Transverse colon (tissue), 4 donors: ENCODE data around the gene GPR78. TPM values are rescaled to one million over a fixed set of nuclear protein-coding genes. Genes with fewer than 3 reads are reported as not detected.

ENCODE experiments used
- DNase-seq: peaks from one replicate; pipeline ENCODE4 v3.0.0-alpha.2; 2019
- H3K27ac ChIP-seq, 4 donors: fragments of 200-600 bp; sonication (generic); 2 replicates each; pipeline ENCODE4 v1.5.1; 2016 to 2018; ENCODE audit warnings: inconsistent platforms in 4 of 4
- H3K27me3 ChIP-seq: fragments of 200-600 bp; sonication (generic); 2 replicates; pipeline ENCODE4 v1.5.1; 2017; ENCODE audit warnings: inconsistent platforms
- H3K36me3 ChIP-seq, 4 donors: fragments of 200-600 bp; sonication (generic); 2 replicates each; pipeline ENCODE4 v1.5.1; 2017 to 2019; ENCODE audit warnings: inconsistent platforms in 4 of 4
- H3K4me1 ChIP-seq, 4 donors: fragments of 200-600 bp; sonication (generic); 2 replicates each; pipeline ENCODE4 v1.5.1; 2017 to 2020; ENCODE audit warnings: inconsistent platforms in 4 of 4
- H3K4me3 ChIP-seq, 4 donors: fragments of 200-600 bp; sonication (generic); 1 replicate in 1 of 4; 2 replicates in 3 of 4; pipeline versions ENCODE4 v1.5.1 to v1.6.1; 2017 to 2019; ENCODE audit warnings: inconsistent platforms in 4 of 4
- H3K9me3 ChIP-seq, 2 donors: fragments of 200-600 bp; sonication (generic); 2 replicates each; pipeline ENCODE4 v1.5.1; 2017 to 2019; ENCODE audit warnings: inconsistent platforms in 2 of 2
- CTCF ChIP-seq, 5 experiments: fragments of 200-600 bp in 3 of 5; fragments of 450-650 bp in 2 of 5; sonication (generic) in 3 of 5; IDR thresholded peaks; 1 replicate in 2 of 5; 2 replicates in 3 of 5; pipeline ENCODE4 v1.5.1; 2016 to 2017; ENCODE audit warnings: antibody characterized with exemption in 5 of 5, inconsistent platforms in 3 of 5, mild to moderate bottlenecking in 2 of 5, moderate library complexity in 1 of 5
- EP300 ChIP-seq: sonication (generic); formaldehyde crosslinking; IDR thresholded peaks from one replicate; pipeline ENCODE4 v1.6.1; 2017; ENCODE audit warnings: antibody characterized with exemption, low read depth
- POLR2A ChIP-seq: fragments of 450-650 bp; IDR thresholded peaks from one replicate; pipeline ENCODE4 v1.6.1; 2016; ENCODE audit warnings: antibody characterized with exemption, mild to moderate bottlenecking, moderate library complexity
- POLR2AphosphoS5 ChIP-seq, 3 donors: sonication (generic); formaldehyde crosslinking; IDR thresholded peaks; one replicate each; pipeline ENCODE4 v1.6.1; 2016; ENCODE audit warnings: antibody characterized with exemption in 3 of 3
- WGBS, 2 donors: methylation state at CpG; one replicate each; pipeline ENCODE4 v1.1.5; 2018; ENCODE audit warnings: low coverage in 1 of 2; 5-methylcytosine and 5-hydroxymethylcytosine counted together
- in situ Hi-C, 4 donors: fragments of 200-750 bp; cut with MboI; loops; one replicate each; pipeline versions ENCODE4 v1.15.0 to v1.15.1; 2017; ENCODE audit warnings: low sequenced_read_pairs in 3 of 4, low pct_ligation_motif_present in 1 of 4, low pct_unique_long_range_greater_than_20kb in 1 of 4
- intact Hi-C: fragments of 100-400 bp; cut with DNase I; formaldehyde crosslinking; loops from one replicate; pipeline ENCODE4 v1.15.1; 2023; ENCODE audit warnings: low total_unique reads
- total RNA-seq, 4 donors: library from RNA; depleted of rRNA; stranded (reverse); fragments of >200 nt; gene quantifications; one replicate each; pipeline ENCODE4 v1.1.0, GENCODE V29; 2016

Gene GPR78
- total RNA-seq, 4 donors from 2014 or later: 0.14 TPM; not detected in 3

- peaks cover 16% of the 10 kb centered on the region for H3K27me3 ChIP-seq
- TF ChIP-seq POLR2AphosphoS5 (IDR thresholded peaks at IDR 0.05) (no peak), POLR2A (no peak), CTCF (IDR thresholded peaks at IDR 0.05) (no peak), EP300 (no peak)
- H3K27ac ChIP-seq: no peak overlapping the region
- H3K4me1 ChIP-seq: no peaks in the 10 kb centered on the region
- WGBS, 2 donors: 80 to 87% methylated on average over 7 to 15 of the region's 15 CpGs
- no peak for DNase-seq
- in situ Hi-C loops (loop anchor here in 3 of 4 donors (10.0 to 25.0 kb wide), 3 partner anchors 133 to 360 kb away; no protein-coding TSS in a partner anchor), intact Hi-C loops (no loop called here)
- no peaks in the 10 kb centered on the region for H3K36me3 ChIP-seq
- H3K9me3 ChIP-seq: no peaks in the 10 kb centered on the region
- H3K4me3 ChIP-seq: no peak overlapping the region
These were observed 17.6 kb downstream of the GPR78 start for GRCh38 chr4:8597791-8598190.

GRCh38 chr4:8598391-8599090 is 18.3 kb downstream of the GPR78 start:
- intact Hi-C loops (no loop called here), in situ Hi-C loops (loop anchor here in 3 of 4 donors (10.0 to 25.0 kb wide), 3 partner anchors 134 to 361 kb away; no protein-coding TSS in a partner anchor)
- TF ChIP-seq EP300 (no peak), POLR2A (no peak), CTCF (IDR thresholded peaks at IDR 0.05) (no peak), POLR2AphosphoS5 (IDR thresholded peaks at IDR 0.05) (no peak)
- Histone ChIP-seq H3K36me3 (no peaks in the 10 kb centered on the region), H3K27me3 (peaks cover 8% of the 10 kb centered on the region), H3K4me1 (no peaks in the 10 kb centered on the region), H3K4me3 (no peak overlapping the region), H3K9me3 (no peaks in the 10 kb centered on the region), H3K27ac (no peak overlapping the region)
- DNase-seq: no peak
- 73% methylated on average over 19 of the region's 19 CpGs; no CpG with 5 or more reads in 1 of the 2 donors for WGBS, 2 donors

- no peak for DNase-seq
These were observed 18.9 kb downstream of the GPR78 start for GRCh38 chr4:8599091-8599460.

More at GRCh38 chr4:8599091-8599460, 18.9 kb downstream of the GPR78 start:
- H3K36me3 ChIP-seq: no peaks in the 10 kb centered on the region
- in situ Hi-C loops (loop anchor here in 3 of 4 donors (10.0 to 25.0 kb wide), 3 partner anchors 134 to 362 kb away; no protein-coding TSS in a partner anchor), intact Hi-C loops (no loop called here)
- no peak overlapping the region for H3K27ac ChIP-seq
- TF ChIP-seq POLR2A (no peak), POLR2AphosphoS5 (IDR thresholded peaks at IDR 0.05) (no peak), EP300 (no peak), CTCF (IDR thresholded peaks at IDR 0.05) (no peak)
- H3K4me3 ChIP-seq: no peak overlapping the region
- 89% methylated on average over 7 of the region's 8 CpGs; no CpG with 5 or more reads in 1 of the 2 donors for WGBS, 2 donors
- H3K9me3 ChIP-seq: no peaks in the 10 kb centered on the region
- H3K4me1 ChIP-seq: no peaks in the 10 kb centered on the region
- H3K27me3 ChIP-seq: peaks cover 3% of the 10 kb centered on the region
